ENCODE results near the gene MSTN. TPM values are rescaled to one million over a fixed set of nuclear protein-coding genes. Genes with fewer than 3 reads are reported as not detected.
"Not testable (repeated sequence)": the region's sequence is repeated elsewhere in the genome, so short reads cannot be mapped to it uniquely, and the experiment has no call there.

Gene MSTN
- total and polyA plus RNA-seq, 2 experiments from 2014 or later, result 0.17 to 0.23 TPM

DNA sequence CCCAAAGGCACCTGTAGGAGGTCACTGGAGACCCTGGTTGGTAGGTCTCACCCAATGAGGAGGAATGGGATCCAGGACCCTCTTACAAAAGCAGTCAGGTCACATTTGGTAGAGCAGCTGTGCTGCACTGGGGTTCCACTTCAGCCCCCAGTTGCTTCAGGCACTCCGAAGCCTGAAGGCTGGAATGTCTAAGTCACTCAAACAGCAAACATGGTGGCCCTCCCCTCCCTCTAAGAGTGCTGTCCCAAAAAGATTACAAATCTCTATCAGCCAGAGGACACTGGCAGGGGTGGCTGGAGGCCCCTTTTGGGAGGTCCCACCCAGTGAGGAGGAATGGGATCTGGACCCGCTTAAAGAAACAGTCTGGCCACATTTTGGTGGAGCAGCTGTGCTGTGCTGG lies 17.7 kb downstream of the MSTN start:
- no peaks in the 10 kb centered on the region for H3K9me3 ChIP-seq (ENCODE audit: low read depth)
- H4K20me1 ChIP-seq (ENCODE audit: insufficient read depth, poor library complexity, severe bottlenecking), result no peaks in the 10 kb centered on the region
- H3K79me2 ChIP-seq, result no peaks in the 10 kb centered on the region
- WGBS (ENCODE audit: low lambda C conversion rate, missing lambda C conversion rate), result 100% methylated on average over 2 of the region's 2 CpGs
- no peaks in the 10 kb centered on the region for H3K36me3 ChIP-seq (replicated peaks; ENCODE audit: insufficient read depth, low read depth)
- no peak overlapping the region for H3K27ac ChIP-seq
- peaks cover 7% of the 10 kb centered on the region for H3K27me3 ChIP-seq
- no peak overlapping the region for H3K4me3 ChIP-seq
- TF ChIP-seq, protein P1, sequence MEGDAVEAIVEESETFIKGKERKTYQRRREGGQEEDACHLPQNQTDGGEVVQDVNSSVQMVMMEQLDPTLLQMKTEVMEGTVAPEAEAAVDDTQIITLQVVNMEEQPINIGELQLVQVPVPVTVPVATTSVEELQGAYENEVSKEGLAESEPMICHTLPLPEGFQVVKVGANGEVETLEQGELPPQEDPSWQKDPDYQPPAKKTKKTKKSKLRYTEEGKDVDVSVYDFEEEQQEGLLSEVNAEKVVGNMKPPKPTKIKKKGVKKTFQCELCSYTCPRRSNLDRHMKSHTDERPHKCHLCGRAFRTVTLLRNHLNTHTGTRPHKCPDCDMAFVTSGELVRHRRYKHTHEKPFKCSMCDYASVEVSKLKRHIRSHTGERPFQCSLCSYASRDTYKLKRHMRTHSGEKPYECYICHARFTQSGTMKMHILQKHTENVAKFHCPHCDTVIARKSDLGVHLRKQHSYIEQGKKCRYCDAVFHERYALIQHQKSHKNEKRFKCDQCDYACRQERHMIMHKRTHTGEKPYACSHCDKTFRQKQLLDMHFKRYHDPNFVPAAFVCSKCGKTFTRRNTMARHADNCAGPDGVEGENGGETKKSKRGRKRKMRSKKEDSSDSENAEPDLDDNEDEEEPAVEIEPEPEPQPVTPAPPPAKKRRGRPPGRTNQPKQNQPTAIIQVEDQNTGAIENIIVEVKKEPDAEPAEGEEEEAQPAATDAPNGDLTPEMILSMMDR (IDR thresholded peaks at IDR 0.05; ENCODE audit: poor library complexity), result no peak
- TF ChIP-seq EZH2phosphoT487 (IDR thresholded peaks at IDR 0.05; ENCODE audit: low read depth, severe bottlenecking, unreplicated experiment) (no peak), EZH2 (IDR thresholded peaks at IDR 0.05; ENCODE audit: borderline replicate concordance) (no peak)
- no peaks in the 10 kb centered on the region for H3K4me1 ChIP-seq (ENCODE audit: insufficient read depth)
- no peak overlapping the region for H2AFZ ChIP-seq
- peaks cover 4% of the 10 kb centered on the region for H3K9me2 ChIP-seq (replicated peaks; ENCODE audit: insufficient read depth)
- no peak for DNase-seq (ENCODE audit: low spot score)
- H3K4me2 ChIP-seq, result no peak overlapping the region

DNA sequence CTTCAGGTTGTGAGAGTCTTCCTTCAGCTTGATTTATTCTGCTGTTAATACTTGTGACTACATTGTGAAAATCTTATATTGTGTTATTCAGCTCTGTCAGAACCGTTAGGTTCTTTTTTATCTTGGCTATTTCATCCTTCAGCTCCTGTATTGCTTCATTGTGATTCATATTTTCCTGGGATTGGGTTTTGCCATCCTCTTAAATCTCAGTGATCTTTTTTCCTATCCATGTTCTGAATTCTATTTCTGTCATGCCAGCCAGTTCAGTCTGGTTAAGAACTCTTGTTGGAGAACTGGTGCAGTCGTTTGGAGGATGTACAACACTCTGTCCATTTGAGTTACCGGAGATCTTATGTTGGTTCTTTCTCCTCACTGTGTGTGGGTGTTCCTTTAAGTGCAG lies 19.1 kb downstream of the MSTN start:
- 90% methylated on average over 3 of the region's 3 CpGs for WGBS (ENCODE audit: low lambda C conversion rate, missing lambda C conversion rate)
- no peak overlapping the region for H3K4me3 ChIP-seq
- H3K27me3 ChIP-seq, result peaks cover 7% of the 10 kb centered on the region
- no peaks in the 10 kb centered on the region for H3K4me1 ChIP-seq (ENCODE audit: insufficient read depth)
- H2AFZ ChIP-seq, result no peak overlapping the region
- no peaks in the 10 kb centered on the region for H3K9me3 ChIP-seq (ENCODE audit: low read depth)
- TF ChIP-seq EZH2phosphoT487 (IDR thresholded peaks at IDR 0.05; ENCODE audit: low read depth, severe bottlenecking, unreplicated experiment) (no peak), EZH2 (IDR thresholded peaks at IDR 0.05; ENCODE audit: borderline replicate concordance) (no peak)
- TF ChIP-seq, protein P1 (IDR thresholded peaks at IDR 0.05; ENCODE audit: poor library complexity), result no peak
- H3K27ac ChIP-seq, result no peak overlapping the region
- H3K9me2 ChIP-seq (replicated peaks; ENCODE audit: insufficient read depth), result peaks cover 4% of the 10 kb centered on the region
- H3K79me2 ChIP-seq, result no peaks in the 10 kb centered on the region
- no peaks in the 10 kb centered on the region for H3K36me3 ChIP-seq (replicated peaks; ENCODE audit: insufficient read depth, low read depth)
- no peaks in the 10 kb centered on the region for H4K20me1 ChIP-seq (ENCODE audit: insufficient read depth, poor library complexity, severe bottlenecking)
- H3K4me2 ChIP-seq, result no peak overlapping the region
- DNase-seq (ENCODE audit: low spot score), result no peak

DNA sequence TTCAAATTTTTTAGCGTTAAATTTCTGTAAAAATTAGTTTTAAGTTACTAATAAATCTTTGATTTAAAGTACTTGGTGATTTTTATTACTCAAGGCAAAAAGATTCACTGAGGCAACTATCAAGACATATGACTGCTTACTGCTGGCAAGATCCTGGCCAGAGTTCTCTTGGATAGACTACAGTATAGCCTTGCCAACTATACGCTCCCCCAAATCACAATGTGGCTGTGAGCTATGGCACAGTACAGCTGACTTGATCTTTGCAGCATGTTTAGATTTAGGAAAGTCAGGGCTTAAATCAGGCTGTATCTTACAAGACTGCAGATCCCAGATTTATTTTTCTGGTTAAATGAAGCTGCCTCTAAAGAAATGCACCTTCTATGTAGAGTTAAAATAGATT lies 26.5 kb downstream of the MSTN start:
- no peak overlapping the region for H3K4me3 ChIP-seq
- no peaks in the 10 kb centered on the region for H4K20me1 ChIP-seq (ENCODE audit: insufficient read depth, poor library complexity, severe bottlenecking)
- TF ChIP-seq EZH2 (IDR thresholded peaks at IDR 0.05; ENCODE audit: borderline replicate concordance), result no peak
- TF ChIP-seq, protein P1 (IDR thresholded peaks at IDR 0.05; ENCODE audit: poor library complexity), result no peak
- no peak for TF ChIP-seq EZH2phosphoT487 (IDR thresholded peaks at IDR 0.05; ENCODE audit: low read depth, severe bottlenecking, unreplicated experiment)
- WGBS (ENCODE audit: low lambda C conversion rate, missing lambda C conversion rate), result 79% methylated on average over 2 of the region's 2 CpGs
- H3K9me3 ChIP-seq (ENCODE audit: low read depth), result no peaks in the 10 kb centered on the region
- no peak for DNase-seq (ENCODE audit: low spot score)
- H3K27ac ChIP-seq, result no peak overlapping the region
- no peaks in the 10 kb centered on the region for H3K79me2 ChIP-seq
- no peaks in the 10 kb centered on the region for H3K4me1 ChIP-seq (ENCODE audit: insufficient read depth)
- no peak overlapping the region for H3K4me2 ChIP-seq
- H3K9me2 ChIP-seq (replicated peaks; ENCODE audit: insufficient read depth), result no peaks in the 10 kb centered on the region
- H3K27me3 ChIP-seq, result no peaks in the 10 kb centered on the region
- no peak overlapping the region for H2AFZ ChIP-seq
- H3K36me3 ChIP-seq (replicated peaks; ENCODE audit: insufficient read depth, low read depth), result no peaks in the 10 kb centered on the region

DNA sequence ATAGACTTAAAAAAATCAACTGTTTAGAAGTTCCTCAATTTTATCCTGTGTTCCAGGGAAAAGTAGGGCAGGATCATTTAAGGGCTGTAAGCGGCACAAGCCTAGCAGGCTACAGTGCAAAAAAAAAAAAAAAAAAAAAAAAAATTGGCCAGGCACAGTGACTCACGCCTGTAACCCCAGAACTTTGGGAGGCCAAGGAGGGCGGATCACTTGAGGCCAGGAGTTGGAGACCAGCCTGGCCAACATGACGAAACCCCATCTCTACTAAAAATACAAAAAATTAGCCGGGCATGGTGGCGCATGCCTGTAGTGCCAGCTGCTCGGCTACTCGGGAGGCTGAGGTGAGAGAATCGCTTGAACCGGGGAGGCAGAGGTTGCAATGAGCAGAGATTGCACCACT lies 28.1 kb downstream of the MSTN start:
- not testable (repeated sequence) for H3K9me2 ChIP-seq (replicated peaks; ENCODE audit: insufficient read depth); H4K20me1 ChIP-seq (ENCODE audit: insufficient read depth, poor library complexity, severe bottlenecking); H3K4me2 ChIP-seq; H3K4me1 ChIP-seq (ENCODE audit: insufficient read depth); H3K9me3 ChIP-seq (ENCODE audit: low read depth); DNase-seq (ENCODE audit: low spot score); H3K27me3 ChIP-seq; H3K4me3 ChIP-seq; H3K36me3 ChIP-seq (replicated peaks; ENCODE audit: insufficient read depth, low read depth); H3K27ac ChIP-seq; H3K79me2 ChIP-seq; H2AFZ ChIP-seq
- 84% methylated on average over 10 of the region's 10 CpGs for WGBS (ENCODE audit: low lambda C conversion rate, missing lambda C conversion rate)

Measured in hepatocyte (in vitro differentiated cells).